Activated CD8-positive, alpha-beta memory T cell treated with anti-CD3 and anti-CD28 coated beads for 4 hours (primary cell): ENCODE measurements around the gene WDFY4.

Experiments
- DNase-seq, 2 donors: peaks; one replicate each; pipeline ENCODE4 v3.0.0-alpha.2; 2020; ENCODE audit warnings: low read depth in 2 of 2

Gene WDFY4

DNA sequence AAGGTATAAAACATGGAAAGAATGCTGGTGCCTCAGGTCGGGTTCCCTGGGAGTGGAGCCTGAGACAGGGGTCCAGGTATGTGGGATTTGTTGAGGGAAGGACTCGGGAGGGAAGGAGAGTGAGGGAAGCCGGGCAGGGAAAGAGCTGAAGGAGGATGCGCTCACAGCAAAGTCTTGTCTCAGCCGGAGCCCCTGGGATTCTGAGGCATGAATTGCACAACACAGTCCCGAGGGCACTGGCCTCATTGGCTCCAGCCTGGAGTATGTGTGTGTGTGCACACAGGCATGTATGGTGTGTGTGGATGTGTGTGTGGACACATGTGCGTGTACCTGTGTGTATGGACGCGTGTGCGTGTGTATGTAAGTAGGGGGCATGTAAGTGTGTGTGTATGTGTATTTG, 87.4 kb downstream of the WDFY4 start:
- no peak for DNase-seq

GRCh38 chr10:48773580-48773979, 88.9 kb downstream of the WDFY4 start:
- DNase-seq: no peak

DNA sequence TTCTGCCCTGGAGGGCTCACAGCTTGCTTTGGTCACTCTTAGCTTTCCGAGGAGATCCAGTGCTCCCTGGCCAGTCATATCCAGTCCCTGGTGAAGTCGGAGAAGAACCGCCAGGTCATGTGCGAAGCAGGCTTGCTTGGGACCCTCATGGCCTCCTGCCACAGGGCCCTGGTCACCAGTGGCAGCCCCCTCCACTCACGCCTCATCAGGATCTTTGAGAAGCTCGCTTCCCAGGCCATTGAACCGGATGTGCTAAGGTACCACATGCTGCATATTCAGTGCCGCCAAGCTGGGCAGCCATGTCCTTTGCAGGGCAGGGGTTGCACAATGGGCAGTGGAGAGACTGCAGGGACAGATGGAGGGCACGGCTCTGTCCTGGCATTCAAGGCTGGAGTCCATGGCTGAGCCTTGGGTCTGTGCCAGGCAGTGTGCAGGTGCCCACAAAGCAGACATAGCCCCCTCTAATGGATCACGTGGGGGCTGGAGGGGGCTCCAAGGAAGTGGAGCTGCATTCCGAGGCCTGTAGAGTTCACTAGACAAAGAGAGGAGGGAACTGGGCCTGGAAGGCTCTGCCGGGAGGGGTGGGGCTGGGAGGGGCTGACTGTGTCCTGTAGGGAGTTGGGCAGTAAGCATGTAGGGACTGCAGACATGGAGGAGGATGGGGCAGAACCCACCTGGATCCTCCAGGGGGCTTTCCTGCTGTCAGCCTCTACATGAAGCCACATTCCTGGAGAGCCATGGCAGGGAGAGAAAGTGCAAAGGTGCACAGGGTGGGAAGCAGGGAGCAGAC, 89.9 kb downstream of the WDFY4 start:
- no peak for DNase-seq

DNA sequence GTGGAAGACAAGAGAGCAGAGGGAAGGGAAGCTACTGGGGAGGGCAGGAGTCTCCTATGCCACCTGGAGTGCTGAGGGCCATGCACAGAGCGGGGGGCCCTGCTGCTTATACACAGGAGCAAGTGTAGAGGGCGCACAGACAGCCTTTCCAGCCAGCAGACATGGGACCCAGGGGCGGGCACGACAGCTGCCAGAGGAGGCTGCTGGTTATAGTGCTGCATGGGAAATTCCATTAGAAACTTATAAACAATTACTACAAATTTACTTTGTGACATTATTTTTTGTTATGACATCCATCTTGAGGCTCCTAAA, 90.5 kb downstream of the WDFY4 start:
- DNase-seq: no peak

DNA sequence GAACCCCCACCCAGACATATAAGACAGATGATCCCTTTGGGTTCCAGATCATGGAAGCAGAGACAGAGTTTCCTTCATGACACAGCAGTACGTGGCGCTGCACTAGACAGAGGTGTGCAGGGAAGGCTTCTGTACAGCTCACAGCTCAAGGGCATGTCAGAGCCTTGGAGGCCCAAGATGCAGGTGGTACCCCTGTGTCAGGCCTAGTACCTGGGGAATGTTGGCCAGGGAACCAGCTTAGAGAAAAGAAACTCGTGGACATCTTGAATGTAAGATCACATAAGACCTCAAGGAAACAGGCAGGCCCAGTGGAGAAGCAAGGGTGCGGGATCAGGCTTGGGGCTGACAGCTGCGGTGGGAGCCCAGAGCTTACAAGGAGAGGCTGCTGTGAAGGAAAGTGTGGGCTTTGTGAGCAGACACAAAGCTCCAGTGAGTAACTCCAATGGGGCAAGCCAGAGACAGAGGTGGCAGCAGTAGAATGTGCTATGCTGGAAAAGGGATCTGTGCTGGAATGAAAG, 91.4 kb downstream of the WDFY4 start:
- no peak for DNase-seq

- DNase-seq: no peak
Observed at GRCh38 chr10:48776528-48776927, 91.9 kb downstream of the WDFY4 start.

DNA sequence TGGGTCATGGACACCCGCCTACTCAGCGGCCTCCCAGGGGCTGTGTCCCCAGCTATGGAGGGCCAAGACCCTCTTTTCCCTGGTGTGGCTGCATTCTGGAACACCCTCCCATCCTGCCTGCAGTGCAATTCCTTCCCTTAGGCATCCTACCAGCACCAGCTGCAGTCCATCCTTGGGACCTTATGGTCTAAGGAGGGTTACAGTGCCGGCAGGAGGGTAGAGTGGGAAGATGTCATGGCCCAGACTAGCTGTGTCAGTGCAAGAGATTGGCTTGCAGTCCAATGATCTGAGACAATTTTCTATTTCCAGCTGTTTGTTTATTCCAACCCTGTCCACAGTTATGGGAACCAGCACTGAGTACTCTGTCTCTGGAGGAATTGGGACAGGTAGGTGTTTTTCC, 92.4 kb downstream of the WDFY4 start:
- no peak for DNase-seq

DNA sequence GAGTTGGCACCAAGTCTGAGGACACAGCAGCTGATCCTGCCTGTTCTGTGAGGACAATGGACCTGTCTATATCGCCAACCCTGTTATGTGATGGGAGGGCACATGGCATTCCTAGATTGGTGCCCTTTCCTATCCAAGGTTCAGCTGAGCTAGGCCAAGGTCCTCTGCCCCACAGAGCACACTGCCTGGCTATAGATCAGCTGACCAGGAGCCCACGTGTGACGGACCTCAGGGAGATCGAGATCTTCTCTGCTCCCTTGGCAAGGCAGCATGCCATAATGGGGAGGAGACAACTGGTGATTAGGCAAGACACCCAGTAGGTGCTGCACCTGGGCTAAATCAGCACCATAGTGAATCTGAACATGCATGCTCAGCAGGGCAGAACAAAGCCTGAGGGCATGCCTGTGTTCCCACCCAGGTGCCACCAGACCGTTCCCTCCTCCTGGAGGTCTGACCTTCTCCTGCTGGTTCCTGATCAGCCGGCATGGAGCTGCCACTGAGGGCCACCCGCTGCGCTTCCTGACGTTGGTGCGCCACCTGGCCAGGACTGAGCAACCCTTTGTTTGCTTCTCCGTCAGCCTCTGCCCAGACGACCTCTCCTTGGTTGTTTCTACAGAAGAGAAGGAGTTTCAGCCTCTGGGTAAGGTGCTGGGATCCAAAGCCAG, 93.7 kb downstream of the WDFY4 start:
- no peak for DNase-seq

DNA sequence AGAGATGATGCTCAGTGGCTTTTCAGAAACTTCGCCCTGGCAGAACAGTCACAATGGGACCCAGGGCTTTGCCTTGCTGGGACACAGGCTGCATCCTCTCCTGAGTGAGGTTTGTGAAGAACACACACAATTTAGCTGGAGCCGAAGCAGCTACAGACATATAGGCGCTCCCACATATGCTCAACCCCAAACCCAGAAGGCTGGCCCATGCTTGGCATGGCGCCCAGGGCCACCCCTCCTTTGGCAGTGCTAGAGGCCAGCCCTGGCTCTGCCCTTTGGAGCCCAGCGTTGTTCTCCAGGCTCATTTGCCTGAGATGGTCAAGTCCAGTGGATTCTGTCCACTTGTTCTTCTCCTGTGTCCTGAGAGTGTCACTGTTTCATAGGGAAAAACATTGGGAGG, 94.4 kb downstream of the WDFY4 start:
- DNase-seq: no peak

GRCh38 chr10:48779546-48780152, 95.0 kb downstream of the WDFY4 start:
- DNase-seq: no peak

DNA sequence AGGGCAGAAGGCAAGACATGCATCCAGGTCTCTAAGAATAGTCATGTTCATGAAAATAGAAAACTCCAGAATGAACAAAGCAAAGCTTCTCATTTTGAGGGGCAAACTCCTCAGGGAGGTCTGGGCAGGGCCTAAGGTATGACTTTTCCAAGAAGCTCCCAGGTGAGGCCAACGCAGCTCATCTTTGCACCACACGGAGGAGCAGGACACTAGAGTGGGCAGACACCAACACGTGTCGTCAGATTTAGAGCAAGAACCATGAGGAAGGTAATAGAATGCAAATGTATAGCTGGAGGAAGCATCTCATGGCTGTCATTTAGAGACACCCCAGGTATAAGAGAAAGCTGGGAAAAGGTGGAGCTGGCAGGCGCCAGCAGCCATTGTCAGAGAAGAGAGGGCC, 95.7 kb downstream of the WDFY4 start:
- no peak for DNase-seq

GRCh38 chr10:48782386-48782785, 97.7 kb downstream of the WDFY4 start:
- no peak for DNase-seq

- no peak for DNase-seq
Observed at GRCh38 chr10:48784031-48784430, 99.4 kb downstream of the WDFY4 start.

DNA sequence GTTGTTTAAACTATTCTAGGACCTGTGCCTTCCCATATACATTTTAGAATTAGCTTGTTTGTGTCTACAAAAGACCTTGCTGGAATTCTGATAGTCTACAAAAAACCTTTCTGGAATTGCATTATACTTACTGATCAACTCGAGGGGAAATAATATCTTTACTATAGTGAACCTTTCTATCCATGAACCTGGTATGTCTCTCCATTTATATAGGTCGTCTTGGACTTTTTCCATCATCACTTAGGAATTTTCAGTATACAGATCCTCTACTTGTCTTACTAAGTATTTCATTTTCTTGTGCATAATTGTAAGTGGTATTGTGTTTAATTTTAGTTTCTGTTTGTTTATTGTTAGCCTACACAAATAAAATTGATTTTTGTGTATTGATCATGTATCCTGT, 101.1 kb downstream of the WDFY4 start:
- DNase-seq: no peak

GRCh38 chr10:48786606-48787282, 102.1 kb downstream of the WDFY4 start:
- DNase-seq: no peak

DNA sequence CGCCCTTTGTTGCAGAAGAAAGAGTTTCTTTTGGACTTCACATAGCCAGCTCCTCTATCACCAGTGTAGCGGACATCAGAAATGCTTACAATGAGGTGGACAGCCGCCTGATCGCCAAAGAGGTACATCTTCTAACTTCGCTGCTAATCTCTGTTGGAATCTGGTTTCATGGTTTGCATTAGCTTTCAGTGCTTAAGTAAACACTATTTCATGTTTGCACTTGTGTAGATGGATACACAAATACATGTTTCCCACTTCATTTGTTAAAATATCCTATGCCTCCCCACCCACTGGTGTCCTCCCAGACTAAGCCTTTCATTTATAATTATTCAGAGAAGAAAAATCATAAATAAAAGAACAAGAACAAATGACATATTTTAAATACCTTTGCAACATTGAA, 103.9 kb downstream of the WDFY4 start:
- DNase-seq: no peak

DNA sequence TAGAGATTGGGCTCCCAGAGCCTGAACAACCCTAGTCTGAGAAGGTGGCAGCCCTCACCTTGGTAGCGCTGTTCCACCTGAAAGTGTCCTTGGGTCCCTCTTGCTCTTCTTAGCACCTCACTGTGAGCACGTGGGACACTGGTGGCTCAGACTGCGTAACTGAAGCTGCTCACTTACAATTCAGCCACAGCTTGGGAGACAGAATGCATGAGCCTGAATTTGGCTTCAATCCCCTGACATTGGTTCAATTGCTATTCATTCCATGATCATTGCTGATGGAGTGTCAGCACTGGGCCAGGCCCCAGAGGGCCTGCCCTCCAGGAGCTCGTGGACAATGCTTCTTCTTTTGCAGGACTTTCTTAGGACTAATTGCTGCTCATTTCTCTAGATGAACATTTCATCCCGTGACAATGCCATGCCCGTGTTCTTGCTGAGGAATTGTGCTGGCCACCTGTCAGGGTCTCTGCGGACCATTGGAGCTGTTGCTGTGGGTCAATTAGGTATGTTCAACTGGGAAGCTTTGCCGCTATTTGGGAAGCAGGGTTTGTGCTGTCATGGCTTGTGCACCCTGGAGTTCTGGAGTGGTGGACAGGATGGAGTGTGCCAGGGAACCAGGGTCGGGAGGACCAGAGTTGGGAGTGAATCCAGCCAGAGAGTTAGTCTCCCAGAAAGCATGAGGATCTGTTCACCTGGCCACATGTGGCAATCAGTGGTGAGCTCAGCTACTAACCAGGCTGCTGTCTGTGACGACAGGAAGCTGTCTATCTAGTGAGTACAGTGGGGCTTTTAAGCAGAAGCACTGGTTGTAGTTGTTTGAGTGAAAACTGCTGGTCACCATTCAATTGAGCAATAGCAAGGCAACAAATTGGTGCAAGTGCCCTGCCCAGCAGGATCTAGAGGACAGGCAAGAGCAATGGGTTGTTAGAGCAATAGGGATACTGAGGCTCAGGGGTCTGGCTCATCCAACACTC, 105.1 kb downstream of the WDFY4 start:
- DNase-seq: no peak

- no peak for DNase-seq
Observed at GRCh38 chr10:48790457-48791044, 105.9 kb downstream of the WDFY4 start.

DNA sequence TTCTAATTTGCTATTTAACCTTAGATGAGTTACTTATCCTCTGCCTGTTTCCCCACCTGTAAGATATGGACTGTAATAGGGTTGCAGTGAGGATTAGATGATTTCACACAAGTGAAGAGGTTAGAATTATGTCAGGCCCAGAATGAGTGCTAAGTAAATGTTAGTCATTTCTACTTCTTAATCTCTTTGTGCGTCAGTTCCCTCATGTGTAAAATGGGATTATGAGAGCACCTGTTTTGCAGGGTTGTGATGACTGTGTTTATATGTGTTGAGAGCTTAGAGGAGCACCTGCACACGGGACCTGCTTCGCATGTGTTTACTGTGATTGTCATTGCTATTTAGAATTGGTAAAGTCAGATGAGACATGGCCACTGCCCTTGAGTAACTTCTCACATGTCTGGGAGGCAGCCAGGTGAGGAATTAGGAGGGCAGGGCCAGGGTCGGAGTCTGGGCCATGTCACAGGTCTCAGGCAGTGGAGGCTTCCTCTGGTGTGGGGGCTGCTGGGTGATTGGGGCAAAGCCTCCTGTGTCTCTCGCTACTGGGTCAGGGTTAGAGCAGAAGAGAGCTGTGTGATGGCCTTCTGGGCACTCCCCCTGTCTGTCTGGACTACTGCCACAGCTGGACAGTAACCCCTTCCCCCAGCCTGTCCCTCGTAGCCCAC, 106.7 kb downstream of the WDFY4 start:
- no peak for DNase-seq

GRCh38 chr10:48792121-48792520, 107.4 kb downstream of the WDFY4 start:
- no peak for DNase-seq
